T-helper 2 cell (primary cell): Measurements from ENCODE around the gene CERK.
A peak's percentile ranks its signal among the peaks of the same experiment; 100 is the strongest.
"Not testable (repeated sequence)": the region's sequence is repeated elsewhere in the genome, so short reads cannot be mapped to it uniquely, and the experiment has no call there.

ENCODE experiments used
- DNase-seq, 5 experiments: peaks; one replicate each; pipeline versions ENCODE4 v3.0.0 to v3.0.0-alpha.2; 2012 to 2022

Gene CERK

DNA sequence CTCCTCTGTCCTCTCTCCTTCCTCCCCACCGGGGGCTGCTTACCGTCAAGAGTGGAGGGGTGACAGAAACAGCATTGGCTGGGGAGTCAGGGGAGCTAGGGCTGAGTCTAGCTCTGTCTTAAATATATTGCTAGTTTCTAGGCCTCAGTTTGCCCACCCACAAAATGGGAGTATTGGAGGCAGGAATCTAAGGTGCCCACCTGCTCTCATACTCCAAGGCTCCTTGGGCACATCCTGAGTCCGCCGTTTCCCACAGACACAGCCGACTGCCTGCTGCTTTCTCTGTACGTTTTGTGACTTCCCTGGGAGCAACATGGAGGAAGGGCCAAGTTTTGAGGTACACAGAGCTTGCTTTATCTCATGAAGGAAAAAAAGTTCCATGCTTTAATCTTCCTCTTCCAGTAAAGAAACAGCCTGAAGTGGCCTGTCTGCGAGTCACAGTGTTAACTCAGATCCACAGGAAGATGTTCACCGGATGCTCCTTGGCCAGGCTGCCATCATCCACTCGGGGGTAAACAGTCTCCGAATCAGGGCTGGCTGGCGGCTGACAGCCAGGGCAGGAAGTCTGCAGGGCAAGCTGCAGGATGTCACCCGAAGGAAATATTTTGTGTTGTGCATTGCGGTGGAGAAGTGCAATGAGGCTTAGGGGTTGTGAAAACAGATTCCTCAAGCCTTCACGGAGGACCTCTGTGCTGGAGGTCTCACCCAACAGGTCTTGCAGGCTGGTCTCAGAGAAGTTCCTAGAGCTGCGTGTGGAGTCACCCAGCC lies 11.0 kb upstream of the CERK start:
- DNase-seq: peak in 4 of 5 experiments; percentile 25 to 80 (median 54)

DNA sequence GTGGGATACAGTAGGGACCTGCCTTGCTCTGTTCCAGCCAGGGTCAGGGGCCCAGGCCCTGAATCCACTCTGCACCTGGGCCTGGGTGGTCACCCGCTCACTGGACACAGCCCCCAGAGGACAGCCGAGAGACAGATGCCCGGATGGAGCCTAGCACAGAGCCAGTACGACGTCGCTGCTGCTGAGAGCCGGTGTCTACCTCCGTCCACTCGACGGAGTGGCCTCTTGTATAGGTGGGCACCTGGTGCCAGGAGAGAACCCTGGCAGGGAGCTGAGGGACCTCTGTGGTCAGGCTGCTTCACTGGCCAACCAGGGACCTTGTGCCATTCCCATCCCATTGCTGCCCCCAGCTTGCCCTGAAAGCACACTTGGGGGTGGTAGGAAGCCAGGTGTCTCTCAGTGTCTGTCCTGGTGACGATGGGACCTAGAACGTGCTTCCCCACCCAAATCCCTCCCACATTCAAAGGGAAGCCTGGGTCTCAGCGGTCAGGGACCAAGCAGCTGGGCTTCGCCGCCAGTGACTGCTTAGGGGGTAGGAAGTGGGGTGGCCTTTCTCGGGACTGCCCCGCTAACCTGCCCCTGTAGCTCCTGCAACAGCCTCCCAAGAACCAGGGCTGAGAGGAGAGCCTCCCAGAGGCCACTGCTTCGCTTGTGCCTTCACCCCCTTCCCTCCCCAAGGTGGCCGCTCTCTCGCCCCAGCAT lies 10.3 kb upstream of the CERK start:
- DNase-seq: no peak

DNA sequence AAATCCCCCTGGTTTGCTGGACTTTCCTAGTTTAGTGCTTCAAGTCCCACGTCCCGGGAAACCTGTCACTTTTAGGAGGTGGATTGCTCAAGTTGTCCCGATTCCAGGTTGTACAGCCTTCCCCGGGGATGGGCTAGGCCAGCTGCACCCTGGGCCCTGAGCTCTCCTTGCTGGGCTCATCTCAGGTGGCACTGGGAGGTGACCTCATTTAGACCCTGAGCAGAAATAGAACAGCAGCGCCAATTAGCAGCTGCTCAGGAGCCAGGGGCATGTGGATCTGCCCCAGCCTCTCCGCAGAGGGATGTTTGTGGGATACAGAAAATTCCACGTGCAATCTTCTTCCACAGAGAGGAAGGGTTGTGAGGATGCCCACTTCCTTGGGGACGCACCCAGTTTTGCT lies 9.6 kb upstream of the CERK start:
- no peak for DNase-seq

DNA sequence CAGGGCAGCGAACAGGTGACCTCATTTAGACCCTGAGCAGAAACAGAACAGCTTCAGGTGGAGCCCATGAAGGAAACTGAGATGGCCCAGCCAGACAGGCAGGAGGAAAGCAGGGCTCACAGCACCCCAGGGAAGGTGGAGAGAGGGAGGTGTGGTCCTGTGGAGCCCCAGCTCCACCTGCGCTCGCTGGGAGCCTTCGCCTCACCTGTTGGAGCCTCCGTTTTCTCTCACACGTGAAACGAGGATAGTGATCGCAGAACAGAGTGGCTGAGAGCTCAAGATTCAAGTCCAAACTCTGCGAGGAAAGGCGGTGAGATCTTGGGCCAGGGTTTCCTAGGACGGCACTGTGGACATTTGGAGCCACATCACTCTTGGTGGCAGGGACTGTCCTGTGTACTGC lies 8.6 kb upstream of the CERK start:
- no peak for DNase-seq

DNA sequence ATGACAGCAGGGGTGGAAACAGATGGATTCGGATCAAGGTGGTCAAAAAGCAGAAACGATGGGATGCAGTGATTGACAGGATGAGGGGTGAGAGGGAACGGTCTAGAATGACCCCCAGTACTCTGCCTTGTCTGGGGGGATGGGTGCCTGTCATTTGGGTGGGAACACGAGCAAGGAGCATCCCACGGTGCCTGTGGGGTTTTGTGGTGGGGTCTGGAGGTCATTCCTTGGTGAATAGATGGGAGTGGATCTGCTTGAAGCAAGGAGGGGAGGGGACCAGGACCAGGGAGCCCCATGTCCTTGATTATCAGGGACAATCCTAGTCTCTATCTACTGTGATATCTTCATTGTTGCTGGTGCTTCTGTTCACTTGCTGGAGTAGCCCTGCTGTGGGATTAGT lies 8.1 kb upstream of the CERK start:
- DNase-seq: no peak

DNA sequence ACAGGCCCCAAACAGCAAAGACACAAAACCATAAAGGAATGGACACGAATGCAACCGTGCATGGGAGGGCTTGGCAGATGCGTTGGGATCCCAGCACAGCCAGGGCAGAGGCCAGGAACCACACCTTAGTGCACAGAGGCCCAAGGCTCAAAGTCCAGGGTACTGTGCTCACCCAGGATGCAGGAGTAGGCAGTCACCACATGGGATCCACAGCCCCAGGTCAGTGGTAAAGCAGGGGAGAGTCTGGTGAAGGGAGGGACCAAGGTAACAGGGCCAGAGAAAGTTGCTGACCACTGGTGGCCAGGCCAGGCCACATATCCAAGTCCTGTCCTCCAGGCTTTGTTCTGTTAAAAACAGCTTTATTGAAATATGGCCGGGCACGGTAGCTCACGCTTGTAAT lies 6.5 kb upstream of the CERK start:
- DNase-seq: no peak

DNA sequence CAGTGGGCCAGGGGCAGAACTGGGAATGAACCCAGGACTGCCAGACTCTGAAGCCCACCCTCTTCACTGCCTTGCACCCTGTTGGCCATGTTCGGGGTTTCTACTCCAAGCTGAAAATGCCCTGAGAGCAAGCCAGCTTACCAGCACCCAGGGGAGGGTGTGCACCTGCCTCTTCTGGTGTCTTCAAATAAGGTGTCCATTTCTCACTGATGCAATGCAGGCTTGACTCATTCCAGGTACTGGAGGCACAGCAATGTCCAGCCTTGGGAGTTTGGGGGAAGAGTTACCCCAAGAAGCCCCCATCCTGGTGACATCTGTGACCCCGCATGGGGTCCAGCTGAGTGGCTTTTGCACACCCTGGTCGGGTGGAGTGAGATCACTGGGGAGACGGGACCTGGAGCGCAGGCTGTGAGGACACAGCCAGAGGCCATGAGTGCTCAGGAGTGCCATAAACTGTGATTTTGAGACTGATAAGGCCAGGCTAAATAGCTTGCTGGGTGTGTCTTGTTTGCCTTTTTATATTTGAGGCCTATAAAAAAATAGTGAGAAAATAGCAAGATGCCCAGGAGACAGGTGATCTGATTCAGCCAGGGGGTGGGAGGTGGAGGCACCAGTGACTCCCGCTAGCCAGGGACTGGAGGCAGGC lies 4.6 kb upstream of the CERK start:
- DNase-seq: no peak

DNA sequence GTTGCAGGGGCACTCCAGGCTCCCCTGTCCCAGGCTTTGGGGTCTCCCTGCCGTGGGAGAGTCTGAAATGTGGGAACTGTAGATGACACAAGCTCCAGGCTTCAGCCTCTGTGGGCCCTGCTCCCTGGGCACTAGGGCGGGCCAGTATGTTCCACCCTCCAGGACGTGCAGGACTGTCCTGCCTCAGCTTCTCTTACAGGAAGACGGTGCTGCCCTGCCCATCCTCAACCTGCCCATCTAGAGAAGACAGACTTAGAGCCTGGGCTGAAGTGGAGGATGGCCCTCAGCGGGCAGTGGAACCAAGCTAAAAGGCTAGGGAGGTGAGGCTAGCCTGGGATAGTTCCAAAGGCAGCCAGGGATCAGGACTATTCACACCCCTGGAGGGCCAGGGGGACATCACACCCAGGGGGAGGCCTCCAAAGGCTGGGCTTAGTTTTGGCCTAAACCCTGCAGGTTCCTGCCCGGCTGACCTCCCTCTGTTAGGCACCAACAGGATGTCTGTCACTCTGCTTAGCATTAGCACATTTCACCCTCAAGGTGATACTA lies 4.0 kb upstream of the CERK start:
- DNase-seq: no peak

DNA sequence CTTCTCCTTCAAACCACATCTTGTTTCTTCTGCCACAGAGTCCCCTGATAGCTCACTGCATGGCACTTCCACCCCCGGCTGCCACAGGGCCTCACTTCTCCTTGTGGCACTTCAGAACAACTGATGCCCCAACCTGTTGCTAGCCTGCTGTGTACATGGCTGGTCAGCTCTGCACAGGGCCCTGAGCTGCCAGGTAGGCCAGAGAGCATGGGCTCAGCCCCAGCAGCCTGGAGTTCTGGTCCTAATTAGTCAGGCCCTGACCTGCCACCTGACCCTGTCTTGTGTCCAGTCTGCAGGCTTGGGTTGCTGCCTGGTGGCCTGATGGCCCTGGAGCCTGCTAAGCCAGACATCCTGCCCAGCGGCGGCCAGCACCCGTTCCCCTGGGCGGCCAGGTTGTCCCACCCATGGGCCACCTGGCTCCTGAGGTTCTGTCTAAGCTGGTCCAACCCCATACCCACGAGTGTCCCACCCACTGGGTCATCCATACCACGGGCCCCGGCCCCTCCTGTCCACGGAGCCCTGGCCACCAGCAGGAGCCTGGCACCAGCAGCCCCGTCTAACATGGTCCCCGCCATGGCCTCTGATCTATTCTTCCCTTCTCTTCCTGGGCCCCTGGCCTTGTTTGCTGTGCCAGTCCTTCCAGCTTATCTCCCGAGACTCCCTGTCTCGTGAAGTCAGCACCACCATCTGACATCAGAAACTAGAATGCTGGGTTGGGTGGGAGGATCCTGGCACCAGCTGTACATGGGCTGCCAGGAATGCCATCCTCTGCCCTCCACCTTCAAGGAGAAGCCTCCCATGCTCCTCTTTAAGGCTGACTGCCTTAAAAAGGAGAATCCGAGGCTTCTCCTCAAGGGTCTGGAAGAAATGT lies 3.1 kb upstream of the CERK start:
- no peak for DNase-seq

DNA sequence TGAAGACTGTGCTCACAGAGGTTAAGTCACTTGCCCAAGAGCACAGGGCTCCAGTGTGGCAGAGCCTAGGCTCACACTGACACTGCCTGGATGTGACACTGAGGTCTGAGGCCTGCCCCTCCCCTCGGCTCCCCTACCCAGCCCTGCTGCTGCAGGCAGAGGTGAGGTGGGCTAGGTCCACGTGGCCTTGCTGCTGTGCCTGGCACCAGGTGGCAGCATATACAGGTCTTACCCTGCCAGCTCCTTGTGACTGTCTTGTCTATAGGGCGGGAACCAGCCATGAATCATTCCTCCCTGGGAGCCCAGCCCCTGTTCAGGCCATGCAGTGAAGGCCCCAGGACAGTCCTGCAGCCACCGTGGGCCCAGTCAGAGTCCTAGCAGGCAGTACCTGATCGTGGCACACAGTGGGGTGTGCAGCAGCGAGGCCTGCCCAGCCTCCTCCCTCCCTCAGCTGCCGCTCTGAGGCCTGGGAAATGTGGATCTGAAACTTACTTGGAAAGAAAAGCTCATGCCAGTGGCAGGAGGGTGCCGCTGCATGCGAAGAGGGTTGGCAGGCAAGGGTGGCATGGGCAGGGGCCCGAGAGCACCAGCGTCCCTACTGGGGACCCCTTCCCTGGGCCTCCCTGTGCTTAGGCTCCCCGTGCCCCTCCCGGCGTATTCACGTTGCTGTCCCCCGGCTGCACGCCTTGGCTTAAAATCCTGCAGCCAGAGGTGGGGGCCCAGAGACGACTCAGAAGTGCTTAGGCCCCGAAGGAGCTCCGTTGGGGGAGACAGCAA lies 1.2 kb upstream of the CERK start:
- peak in 4 of 5 experiments; percentile 45 to 89 (median 67) for DNase-seq

DNA sequence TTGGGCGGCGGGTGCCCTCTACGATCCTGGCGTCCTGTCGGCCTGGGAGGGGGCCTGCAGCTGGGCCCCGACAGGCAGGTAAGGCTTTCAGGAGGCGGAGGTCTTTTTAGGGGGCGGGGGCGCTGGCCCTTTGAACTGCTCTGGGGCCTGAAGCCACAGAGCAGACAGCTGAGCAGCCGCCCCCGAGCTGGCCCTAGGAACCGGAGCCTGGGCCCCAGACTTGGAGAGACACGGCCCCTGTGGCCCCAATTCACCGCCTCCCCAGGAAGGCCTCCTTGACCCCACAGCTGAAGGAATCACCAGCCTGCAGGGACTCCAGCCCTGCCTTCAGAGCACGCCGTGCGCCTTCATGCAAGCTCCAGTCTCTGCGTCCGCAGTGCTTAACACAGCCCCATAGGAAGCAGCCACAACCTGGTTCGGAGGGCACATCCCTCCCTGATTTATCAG lies 618 bp upstream of the CERK start:
- DNase-seq: no peak

DNA sequence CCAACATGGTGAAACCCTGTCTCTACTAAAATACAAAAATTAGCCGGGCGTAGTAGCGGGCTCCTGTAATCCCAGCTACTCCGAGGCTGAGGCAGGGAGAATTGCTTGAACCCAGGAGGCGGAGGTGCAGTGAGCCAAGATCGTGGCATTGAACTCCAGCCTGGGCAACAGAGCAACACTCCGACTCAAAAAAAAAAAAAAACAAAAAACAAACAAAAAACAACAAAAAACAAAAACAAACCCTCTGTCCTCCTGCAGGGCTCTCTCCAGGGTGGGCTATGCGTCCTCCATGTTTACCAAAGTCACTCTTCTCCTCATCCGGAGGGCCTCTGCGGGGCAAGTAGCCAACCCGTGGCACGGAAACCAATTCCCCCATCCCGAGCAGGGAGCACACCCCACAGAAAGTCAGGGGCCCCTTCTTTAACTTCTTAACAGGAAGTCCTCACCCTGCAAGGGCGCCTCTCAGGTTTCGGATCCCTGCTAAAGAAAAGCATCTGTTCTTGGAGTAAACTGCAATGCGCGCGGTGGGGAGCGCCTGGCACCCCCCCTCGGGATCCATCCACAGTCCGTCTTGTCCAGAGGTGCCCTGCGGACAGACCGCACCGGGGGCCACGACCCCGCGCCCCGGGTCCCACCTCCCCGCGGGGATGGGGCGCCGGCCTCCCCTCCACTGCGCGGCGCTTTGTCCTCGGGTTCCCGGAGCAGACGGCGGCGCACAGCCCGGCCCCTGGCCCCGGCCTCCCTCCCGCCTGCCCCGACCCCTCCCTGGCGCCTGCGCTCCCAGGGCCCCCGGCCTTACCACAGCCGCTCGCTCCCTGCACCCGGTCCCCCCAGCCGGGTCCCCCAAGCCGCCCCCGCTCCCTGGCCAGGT lies 712 bp downstream of the CERK start:
- DNase-seq: peak in 4 of 5 experiments; percentile 19 to 63 (median 44)

DNA sequence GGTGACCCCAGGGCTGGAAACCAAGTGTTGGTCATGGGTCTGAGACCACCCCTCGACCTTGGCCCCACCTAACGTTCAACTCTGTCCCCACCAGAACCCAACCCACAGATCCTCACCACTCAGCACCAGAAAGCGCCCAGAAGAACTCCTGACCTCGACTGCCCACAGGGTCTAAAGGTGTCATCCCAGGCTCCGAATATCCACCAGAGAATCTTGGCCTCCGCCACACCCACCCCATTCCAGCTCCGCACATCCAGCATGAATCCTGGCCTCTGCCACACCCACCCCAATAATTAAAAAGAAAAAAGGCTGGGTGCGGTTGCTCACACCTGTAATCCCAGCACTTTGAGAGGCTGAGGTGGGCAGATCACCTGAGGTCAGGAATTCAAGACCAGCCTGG lies 1.3 kb downstream of the CERK start:
- DNase-seq: no peak

DNA sequence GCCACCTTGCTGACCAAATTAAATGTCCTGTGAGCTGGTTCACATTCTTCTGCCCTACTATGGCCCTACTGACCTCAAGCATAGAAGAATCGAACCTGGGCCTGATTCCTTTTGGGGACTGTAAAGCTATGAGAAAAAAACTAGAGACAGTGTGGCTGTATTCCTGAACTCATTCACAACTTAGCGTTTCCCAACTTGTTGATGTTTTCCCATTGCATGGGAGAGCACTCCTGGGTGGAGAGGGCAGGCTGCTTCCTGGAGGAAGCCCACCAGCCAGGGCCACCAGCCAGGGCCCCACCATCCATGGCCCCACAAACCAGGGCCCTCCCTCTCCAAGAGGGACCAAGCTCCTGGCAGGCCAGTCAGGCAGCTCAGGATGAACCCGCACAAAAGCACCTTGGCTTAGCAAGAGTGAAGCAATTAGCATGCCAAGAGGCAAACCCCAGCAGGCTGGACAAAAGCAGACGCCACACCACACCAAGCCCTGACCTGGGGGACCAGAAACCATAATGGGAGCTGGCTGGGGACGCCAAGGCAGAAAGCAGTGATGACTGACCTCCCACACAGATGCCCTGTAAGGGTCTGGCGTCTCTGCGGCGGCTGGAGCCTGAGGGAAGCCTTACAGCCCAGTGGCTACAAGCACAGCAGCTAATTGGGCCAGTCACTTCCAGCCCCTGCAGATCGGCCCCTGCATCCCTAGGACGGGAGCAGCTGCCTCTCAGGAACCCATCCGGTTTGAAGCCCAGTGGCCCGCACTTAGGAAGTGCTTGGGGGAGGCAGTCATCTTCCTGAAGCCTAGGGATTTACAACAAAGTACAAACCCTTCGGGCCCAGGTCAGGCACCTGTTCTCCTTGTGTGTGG lies 2.1 kb downstream of the CERK start:
- no peak for DNase-seq

DNA sequence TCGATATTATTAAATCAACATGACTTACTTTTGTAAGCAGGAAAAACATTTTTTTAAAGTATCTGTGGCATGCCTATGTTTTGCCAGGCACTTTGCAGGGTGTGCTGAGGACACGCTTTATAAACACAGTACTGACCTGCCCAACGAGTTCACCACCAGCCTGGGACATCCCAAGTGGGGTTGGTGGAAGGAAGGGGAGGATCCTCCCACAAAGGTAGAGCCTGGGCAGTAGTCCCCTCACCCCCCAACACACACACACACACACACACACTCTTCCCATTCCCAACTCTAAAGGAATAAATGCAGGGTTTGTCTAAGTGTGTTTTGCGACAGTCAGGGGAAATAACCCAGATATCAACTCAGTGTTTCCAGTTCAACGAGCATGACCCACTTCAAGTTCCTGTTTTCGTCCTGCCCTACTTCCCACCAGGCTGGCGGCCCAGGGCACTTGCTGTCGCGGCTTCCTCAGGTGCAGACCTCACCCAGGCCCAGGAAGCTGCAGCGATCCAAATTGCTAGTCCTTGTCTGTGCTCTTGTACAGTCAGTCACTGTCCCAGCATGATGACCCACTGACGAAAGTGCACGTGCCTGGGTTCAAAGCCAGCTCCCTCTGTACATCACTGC lies 3.1 kb downstream of the CERK start:
- peak in 4 of 5 experiments; percentile 32 to 90 (median 40) for DNase-seq

DNA sequence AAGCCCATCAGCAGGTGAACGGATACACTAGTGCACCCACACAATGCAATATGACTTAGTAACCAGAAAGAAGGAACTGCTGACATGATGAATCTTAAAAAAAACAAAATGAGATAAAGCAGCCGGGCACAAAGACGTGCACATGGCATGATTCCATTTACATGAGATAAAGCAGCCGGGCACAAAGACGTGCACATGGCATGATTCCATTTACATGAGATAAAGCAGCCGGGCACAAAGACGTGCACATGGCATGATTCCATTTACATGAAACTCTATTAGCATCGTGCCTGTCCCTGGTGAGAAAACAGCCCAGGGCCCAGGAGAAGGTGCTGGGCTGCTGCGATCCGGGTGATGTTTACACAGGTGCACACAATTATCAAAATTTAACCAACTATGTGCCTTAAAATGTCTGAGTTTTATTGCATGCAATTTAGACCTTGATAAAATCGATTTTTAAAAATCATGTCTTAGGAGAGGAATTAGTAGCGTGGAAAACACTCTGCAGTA lies 3.8 kb downstream of the CERK start:
- not testable (repeated sequence) for DNase-seq

DNA sequence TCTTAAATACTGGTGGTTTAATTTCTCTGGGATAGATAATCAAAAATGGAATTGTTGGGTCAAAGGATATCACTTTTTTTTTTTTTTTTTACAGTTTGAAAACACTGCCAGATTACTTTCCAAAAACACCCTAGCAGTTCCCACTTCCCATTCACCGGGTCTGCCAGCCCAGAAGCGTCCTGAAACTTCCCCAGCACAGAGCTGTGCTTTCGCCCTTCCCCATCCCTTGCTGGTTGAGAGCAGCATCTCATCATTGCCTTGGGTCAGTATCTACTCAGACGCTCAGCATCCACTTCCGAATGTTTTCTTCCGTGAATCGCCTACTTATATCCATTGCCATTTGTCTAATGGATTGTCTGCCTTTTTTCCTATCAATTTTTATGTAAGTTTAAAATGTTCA lies 5.5 kb downstream of the CERK start:
- DNase-seq: no peak

DNA sequence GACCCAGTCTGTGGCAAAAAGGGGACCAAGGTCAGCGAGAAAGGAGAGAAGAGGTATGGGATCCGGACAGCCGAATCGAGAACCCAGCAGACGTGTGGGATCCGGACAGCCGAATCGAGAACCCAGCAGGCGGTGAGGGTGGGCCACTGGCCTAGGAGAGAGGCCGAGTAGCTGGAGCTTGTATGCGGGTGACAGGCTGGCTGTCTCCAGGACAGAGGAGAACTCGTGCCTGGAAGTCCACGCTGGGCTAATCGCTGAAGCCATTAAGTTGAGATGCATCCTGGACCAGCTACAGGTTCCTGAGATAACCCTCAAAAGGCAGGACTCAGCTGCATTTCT lies 6.0 kb downstream of the CERK start:
- DNase-seq: no peak
